SK-N-SH treated with all-trans-retinoic acid at 6 μM for 48 hours (cell line): ENCODE measurements around the gene ELMO1.

Experiments
- ATAC-seq: fragments of 200-7000 bp; cut with Tn5 transposase; 3 replicates; pipeline ENCODE4 v1.9.1; 2020; ENCODE audit warnings: mild to moderate bottlenecking, moderate library complexity
- ARNTL ChIP-seq: fragments of 450-650 bp; formaldehyde crosslinking; IDR thresholded peaks from 2 replicates; pipeline ENCODE4 v1.5.0; 2020; ENCODE audit warnings: low read depth, mild to moderate bottlenecking, moderate library complexity, borderline replicate concordance
- CREB5 ChIP-seq: fragments of 250-450 bp; sonication (Bioruptor Pico); IDR thresholded peaks from 2 replicates; pipeline ENCODE4 v1.5.1; 2020; ENCODE audit warnings: low read depth, mild to moderate bottlenecking, moderate library complexity
- CSDC2 ChIP-seq: fragments of 250-450 bp; sonication (Bioruptor Pico); IDR thresholded peaks from 2 replicates; pipeline ENCODE4 v1.5.0; 2020; ENCODE audit warnings: mild to moderate bottlenecking, moderate library complexity
- CSRNP3 ChIP-seq: fragments of 250-450 bp; sonication (Bioruptor Pico); IDR thresholded peaks from 2 replicates; pipeline ENCODE4 v1.5.1; 2021; ENCODE audit warnings: mild to moderate bottlenecking, moderate library complexity
- ESRRG ChIP-seq: fragments of 250-450 bp; sonication (Bioruptor Pico); IDR thresholded peaks from 2 replicates; pipeline ENCODE4 v1.6.1; 2021; ENCODE audit warnings: mild to moderate bottlenecking
- GLIS3 ChIP-seq: fragments of 250-450 bp; sonication (Bioruptor Pico); IDR thresholded peaks from 2 replicates; pipeline ENCODE4 v1.5.0; 2020; ENCODE audit warnings: mild to moderate bottlenecking, moderate library complexity
- ISL1 ChIP-seq: fragments of 250-450 bp; sonication (Bioruptor Pico); IDR thresholded peaks from 2 replicates; pipeline ENCODE4 v2.1.2; 2022; ENCODE audit warnings: mild to moderate bottlenecking, moderate library complexity
- PATZ1 ChIP-seq: fragments of 250-450 bp; sonication (Bioruptor Pico); IDR thresholded peaks from 2 replicates; pipeline ENCODE4 v1.8.0; 2020; ENCODE audit warnings: mild to moderate bottlenecking, moderate library complexity, borderline replicate concordance
- POU6F1 ChIP-seq: fragments of 250-450 bp; sonication (Bioruptor Pico); IDR thresholded peaks from 2 replicates; pipeline ENCODE4 v1.8.0; 2021; ENCODE audit warnings: low read depth, mild to moderate bottlenecking, moderate library complexity, borderline replicate concordance
- PPARA ChIP-seq: fragments of 250-450 bp; sonication (Bioruptor Pico); IDR thresholded peaks from 2 replicates; pipeline ENCODE4 v1.5.0; 2020; ENCODE audit warnings: mild to moderate bottlenecking, borderline replicate concordance
- RARB ChIP-seq: fragments of 250-450 bp; sonication (Bioruptor Pico); IDR thresholded peaks from 2 replicates; pipeline ENCODE4 v1.8.0; 2021; ENCODE audit warnings: mild to moderate bottlenecking, moderate library complexity
- SNAI2 ChIP-seq: fragments of 250-450 bp; sonication (Bioruptor Pico); IDR thresholded peaks from 2 replicates; pipeline ENCODE4 v1.5.0; 2020; ENCODE audit warnings: mild to moderate bottlenecking, moderate library complexity
- TCF4 ChIP-seq: fragments of 250-450 bp; sonication (Bioruptor Pico); IDR thresholded peaks from 2 replicates; pipeline ENCODE4 v1.8.0; 2021; ENCODE audit warnings: mild to moderate bottlenecking, moderate library complexity, borderline replicate concordance
- TOX ChIP-seq: fragments of 250-450 bp; sonication (Bioruptor Pico); IDR thresholded peaks from 2 replicates; pipeline ENCODE4 v1.8.0; 2021; ENCODE audit warnings: mild to moderate bottlenecking, moderate library complexity, borderline replicate concordance
- TSHZ2 ChIP-seq: fragments of 250-450 bp; sonication (Bioruptor Pico); IDR thresholded peaks from 2 replicates; pipeline ENCODE4 v1.5.0; 2020; ENCODE audit warnings: mild to moderate bottlenecking, moderate library complexity
- ZC3H10 ChIP-seq: fragments of 250-450 bp; sonication (Bioruptor Pico); IDR thresholded peaks from 2 replicates; pipeline ENCODE4 v1.5.1; 2021; ENCODE audit warnings: mild to moderate bottlenecking, moderate library complexity
- ZFP3 ChIP-seq: fragments of 250-450 bp; sonication (Bioruptor Pico); IDR thresholded peaks from 2 replicates; pipeline ENCODE4 v1.5.0; 2020; ENCODE audit warnings: mild to moderate bottlenecking, moderate library complexity
- ZFP30 ChIP-seq: fragments of 450-650 bp; formaldehyde crosslinking; IDR thresholded peaks from 2 replicates; pipeline ENCODE4 v1.5.0; 2022; ENCODE audit warnings: mild to moderate bottlenecking, moderate library complexity
- ZNF565 ChIP-seq: fragments of 450-650 bp; formaldehyde crosslinking; conservative IDR thresholded peaks from 2 replicates; pipeline ENCODE4 v1.5.0; 2020; ENCODE audit warnings: low read depth, mild to moderate bottlenecking, moderate library complexity
- ZNF70 ChIP-seq: fragments of 450-650 bp; formaldehyde crosslinking; IDR thresholded peaks from 2 replicates; pipeline ENCODE4 v1.5.0; 2020; ENCODE audit warnings: mild to moderate bottlenecking, moderate library complexity
- ZNF8 ChIP-seq: fragments of 450-650 bp; formaldehyde crosslinking; IDR thresholded peaks from 2 replicates; pipeline ENCODE4 v1.5.0; 2020; ENCODE audit warnings: mild to moderate bottlenecking, moderate library complexity

ELMO1 gene

GRCh38 chr7:37225285-37225969, 223.2 kb downstream of the ELMO1 start:
- TF ChIP-seq SNAI2 (no peak), CREB5 (CRISPR knock-in tag) (no peak)
- no peak for ATAC-seq

- no peak for TF ChIP-seq TOX
- TF ChIP-seq PPARA (CRISPR knock-in tag), result no peak
- TF ChIP-seq ZNF565 (CRISPR knock-in tag), result no peak
- no peak for ATAC-seq
Observed at GRCh38 chr7:37224746-37225145, 223.9 kb downstream of the ELMO1 start.

GRCh38 chr7:37220664-37221063, 228.0 kb downstream of the ELMO1 start:
- ATAC-seq, result no peak
- TF ChIP-seq GLIS3 (CRISPR knock-in tag) (no peak), TOX (no peak), ZFP30 (no peak), ARNTL (CRISPR knock-in tag) (no peak), ZNF565 (CRISPR knock-in tag) (no peak), ZNF70 (CRISPR knock-in tag) (no peak), SNAI2 (no peak), POU6F1 (CRISPR knock-in tag) (no peak), CSRNP3 (CRISPR knock-in tag) (no peak), PATZ1 (no peak), TSHZ2 (CRISPR knock-in tag) (no peak), TCF4 (no peak), ESRRG (CRISPR knock-in tag) (no peak), ZNF8 (no peak), ZC3H10 (CRISPR knock-in tag) (no peak), ZFP3 (no peak), CREB5 (CRISPR knock-in tag) (no peak), PPARA (CRISPR knock-in tag) (no peak)

- ATAC-seq, result no peak
- TF ChIP-seq ZNF565 (CRISPR knock-in tag) (no peak), RARB (CRISPR knock-in tag) (no peak), ISL1 (CRISPR knock-in tag) (no peak), CREB5 (CRISPR knock-in tag) (no peak), SNAI2 (no peak), TSHZ2 (CRISPR knock-in tag) (no peak), CSDC2 (no peak)
Observed at GRCh38 chr7:37218956-37219355, 229.7 kb downstream of the ELMO1 start.
